ENCODE data around the gene LARP4.

LARP4 gene

DNA sequence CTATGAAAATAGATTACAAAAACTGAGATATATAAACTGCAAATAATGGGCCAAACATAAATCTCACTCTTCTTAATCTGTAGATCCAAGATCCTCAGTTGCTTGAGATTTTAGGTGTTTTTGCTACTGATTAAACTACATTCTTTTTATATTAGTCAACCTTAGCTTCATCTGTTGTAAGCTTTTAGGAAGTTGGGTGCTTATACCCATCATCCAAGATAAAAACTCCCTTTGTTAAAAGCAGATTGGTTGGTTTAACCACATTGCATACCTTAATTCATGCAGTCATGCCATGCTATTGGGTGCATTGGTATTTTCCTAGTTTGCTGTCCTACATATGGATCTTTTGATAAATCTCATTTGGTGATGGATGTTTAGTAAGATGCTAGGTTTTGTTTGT, 57.9 kb downstream of the LARP4 start:
- Histone ChIP-seq H2AFZ (ENCODE audit: low read length) (no peak overlapping the region), H3K36me3 (replicated peaks; ENCODE audit: insufficient read depth, low read length) (peaks cover 7% of the 10 kb centered on the region), H3F3A (ENCODE audit: insufficient read depth, low read length) (no peaks in the 10 kb centered on the region), H3K4me1 (ENCODE audit: low read length) (no peaks in the 10 kb centered on the region), H3K4me2 (ENCODE audit: low read depth, low read length) (no peak overlapping the region), H4K20me1 (ENCODE audit: insufficient read depth, low read length) (no peaks in the 10 kb centered on the region), H3K27me3 (replicated peaks; ENCODE audit: insufficient read depth, low read length) (no peaks in the 10 kb centered on the region), H3K9me2 (replicated peaks; ENCODE audit: insufficient read depth, low read length) (no peaks in the 10 kb centered on the region), H3K79me2 (ENCODE audit: low read length) (no peaks in the 10 kb centered on the region), H3K9ac (ENCODE audit: low read length) (no peak overlapping the region), H3K4me3 (ENCODE audit: low read length) (no peak overlapping the region), H3K27ac (ENCODE audit: low read length) (no peak overlapping the region), H3K9me3 (replicated peaks; ENCODE audit: insufficient read depth, low read length) (no peaks in the 10 kb centered on the region)
- TF ChIP-seq EZH2phosphoT487 (IDR thresholded peaks at IDR 0.05; ENCODE audit: low read length), result no peak
- TF ChIP-seq CTCF (IDR thresholded peaks at IDR 0.05; ENCODE audit: low read length), result no peak
- no peak for TF ChIP-seq EZH2 (optimal IDR thresholded peaks at IDR 0.05; ENCODE audit: low read depth, low read length)
- no peak for DNase-seq

GRCh38 chr12:50467439-50467838, 66.8 kb downstream of the LARP4 start:
- no peaks in the 10 kb centered on the region for H3K79me2 ChIP-seq (ENCODE audit: low read length)
- H3K9me3 ChIP-seq (replicated peaks; ENCODE audit: insufficient read depth, low read length), result no peaks in the 10 kb centered on the region
- TF ChIP-seq EZH2 (optimal IDR thresholded peaks at IDR 0.05; ENCODE audit: low read depth, low read length), result no peak
- no peak for TF ChIP-seq CTCF (IDR thresholded peaks at IDR 0.05; ENCODE audit: low read length)
- H3K36me3 ChIP-seq (replicated peaks; ENCODE audit: insufficient read depth, low read length), result peaks cover 6% of the 10 kb centered on the region; the same call in 1 of the 2 replicates
- no peaks in the 10 kb centered on the region for H3F3A ChIP-seq (ENCODE audit: insufficient read depth, low read length)
- no peak overlapping the region for H3K4me2 ChIP-seq (ENCODE audit: low read depth, low read length)
- no peaks in the 10 kb centered on the region for H3K9me2 ChIP-seq (replicated peaks; ENCODE audit: insufficient read depth, low read length)
- H4K20me1 ChIP-seq (ENCODE audit: insufficient read depth, low read length), result no peaks in the 10 kb centered on the region
- DNase-seq, result no peak
- H3K27ac ChIP-seq (ENCODE audit: low read length), result no peak overlapping the region
- H3K9ac ChIP-seq (ENCODE audit: low read length), result no peak overlapping the region
- H3K4me3 ChIP-seq (ENCODE audit: low read length), result no peak overlapping the region
- H3K4me1 ChIP-seq (ENCODE audit: low read length), result no peaks in the 10 kb centered on the region
- no peak overlapping the region for H2AFZ ChIP-seq (ENCODE audit: low read length)
- no peaks in the 10 kb centered on the region for H3K27me3 ChIP-seq (replicated peaks; ENCODE audit: insufficient read depth, low read length)

- Histone ChIP-seq H3K36me3 (replicated peaks; ENCODE audit: insufficient read depth, low read length) (peaks cover 4% of the 10 kb centered on the region; the same call in 1 of the 2 replicates), H3K27me3 (replicated peaks; ENCODE audit: insufficient read depth, low read length) (no peaks in the 10 kb centered on the region), H3K4me1 (ENCODE audit: low read length) (no peaks in the 10 kb centered on the region), H3K9ac (ENCODE audit: low read length) (no peak overlapping the region), H3K9me2 (replicated peaks; ENCODE audit: insufficient read depth, low read length) (no peaks in the 10 kb centered on the region), H3K9me3 (replicated peaks; ENCODE audit: insufficient read depth, low read length) (no peaks in the 10 kb centered on the region), H3K4me2 (ENCODE audit: low read depth, low read length) (no peak overlapping the region), H2AFZ (ENCODE audit: low read length) (no peak overlapping the region), H4K20me1 (ENCODE audit: insufficient read depth, low read length) (no peaks in the 10 kb centered on the region), H3F3A (ENCODE audit: insufficient read depth, low read length) (no peaks in the 10 kb centered on the region), H3K79me2 (ENCODE audit: low read length) (no peaks in the 10 kb centered on the region), H3K4me3 (ENCODE audit: low read length) (no peak overlapping the region), H3K27ac (ENCODE audit: low read length) (no peak overlapping the region)
- no peak for TF ChIP-seq EZH2phosphoT487 (IDR thresholded peaks at IDR 0.05; ENCODE audit: low read length)
- TF ChIP-seq EZH2 (optimal IDR thresholded peaks at IDR 0.05; ENCODE audit: low read depth, low read length), result no peak
- no peak for TF ChIP-seq CTCF (IDR thresholded peaks at IDR 0.05; ENCODE audit: low read length)
- DNase-seq, result no peak
Measured at GRCh38 chr12:50477241-50477832, 76.7 kb downstream of the LARP4 start.

Data from MM.1S (cell line).